NCI-H128 (cell line): ENCODE data around the gene CHAC1.

Experiments
- DNase-seq: peaks from one replicate; lab custom pipeline; 2025; ENCODE audit not compliant: unreplicated experiment; lab: John Stamatoyannopoulos, UW

CHAC1 gene

GRCh38 chr15:40923551-40923950 lies 29.7 kb upstream of the CHAC1 start:
- DNase-seq: no peak

GRCh38 chr15:40925495-40925862 lies 27.8 kb upstream of the CHAC1 start:
- DNase-seq: no peak

- no peak for DNase-seq
Measured at GRCh38 chr15:40925863-40926658, 27.2 kb upstream of the CHAC1 start.

- DNase-seq: no peak
Measured at GRCh38 chr15:40926659-40927494, 26.4 kb upstream of the CHAC1 start.

- no peak for DNase-seq
Measured at GRCh38 chr15:40927495-40927872, 25.8 kb upstream of the CHAC1 start.

- DNase-seq: peak; percentile 45
Measured at GRCh38 chr15:40927873-40928806, 25.1 kb upstream of the CHAC1 start.

GRCh38 chr15:40928821-40929659 lies 24.2 kb upstream of the CHAC1 start, which contains the start of gene DLL4:
Gene DLL4, plus strand, starts transcription at chr15:40929340. Its CDS starts 329 bp downstream, at chr15:40929669.
- peak; percentile 65 for DNase-seq

GRCh38 chr15:40929660-40930429 lies 23.4 kb upstream of the CHAC1 start:
- no peak for DNase-seq

- DNase-seq: no peak
Measured at GRCh38 chr15:40930430-40931299, 22.6 kb upstream of the CHAC1 start.

GRCh38 chr15:40931300-40932142 lies 21.8 kb upstream of the CHAC1 start:
- DNase-seq: no peak

GRCh38 chr15:40932156-40932555 lies 21.1 kb upstream of the CHAC1 start:
- DNase-seq: peak; percentile 32

GRCh38 chr15:40932649-40933516 lies 20.4 kb upstream of the CHAC1 start:
- no peak for DNase-seq

- no peak for DNase-seq
Measured at GRCh38 chr15:40933517-40933902, 19.8 kb upstream of the CHAC1 start.

GRCh38 chr15:40934457-40934856 lies 18.8 kb upstream of the CHAC1 start:
- DNase-seq: no peak

GRCh38 chr15:40936234-40936708 lies 17.0 kb upstream of the CHAC1 start:
- DNase-seq: no peak
